Erythroblast (primary cell): ENCODE results near the gene CMTM2.
"Not testable (repeated sequence)": the region's sequence is repeated elsewhere in the genome, so short reads cannot be mapped to it uniquely, and the experiment has no call there.

Source experiments
- GATA1 ChIP-seq: IDR thresholded peaks from 2 replicates; pipeline ENCODE4 v1.6.1; 2011; ENCODE audit warnings: low read depth, mild to moderate bottlenecking, control low read depth, low read length, moderate library complexity
- POLR2A ChIP-seq: IDR thresholded peaks from 2 replicates; pipeline ENCODE4 v1.6.1; 2011; ENCODE audit warnings: mild to moderate bottlenecking, low read length

GRCh38 chr16:66567270-66567669 is 12.0 kb upstream of the CMTM2 start:
- TF ChIP-seq POLR2A, GATA1: not testable (repeated sequence)
